Right renal pelvis (tissue), 4 donors: ENCODE data around the gene CASP12. TPM values are rescaled to one million over a fixed set of nuclear protein-coding genes. Genes with fewer than 3 reads are reported as not detected.

ENCODE experiments used
- DNase-seq, 4 donors: peaks; one replicate each; pipeline ENCODE4 v3.0.0-alpha.2; 2013; ENCODE audit warnings: low read depth in 4 of 4, low spot score in 3 of 4, missing footprints in 1 of 4
- polyA plus RNA-seq, 4 donors: library from polyadenylated mRNA; unstranded; fragments of 120-200 nt; gene quantifications; one replicate each; pipeline ENCODE4 v1.2.1, GENCODE V29; 2013; ENCODE audit not compliant: insufficient read length in 4 of 4

Gene CASP12
- polyA plus RNA-seq, 4 donors = 0.73 to 0.80 (median 0.73) TPM

- DNase-seq = no peak
Observed at GRCh38 chr11:104892723-104893511, 5.3 kb downstream of the CASP12 start.

GRCh38 chr11:104891135-104891534, 7.1 kb downstream of the CASP12 start:
- no peak for DNase-seq

- no peak for DNase-seq
Observed at GRCh38 chr11:104883342-104883741, 14.9 kb downstream of the CASP12 start.

GRCh38 chr11:104881117-104881794, 17.0 kb downstream of the CASP12 start:
- DNase-seq = no peak

- no peak for DNase-seq
Observed at GRCh38 chr11:104879514-104880190, 18.6 kb downstream of the CASP12 start.

- DNase-seq = no peak
Observed at GRCh38 chr11:104876861-104877431, 21.3 kb downstream of the CASP12 start.

GRCh38 chr11:104876324-104876723, 21.9 kb downstream of the CASP12 start:
- DNase-seq = no peak

- no peak for DNase-seq
Observed at GRCh38 chr11:104873252-104873651, 25.0 kb downstream of the CASP12 start.

- no peak for DNase-seq
Observed at GRCh38 chr11:104872393-104872792, 25.9 kb downstream of the CASP12 start.

GRCh38 chr11:104870910-104871309, 27.4 kb downstream of the CASP12 start:
- no peak for DNase-seq

GRCh38 chr11:104866815-104867214, 31.4 kb downstream of the CASP12 start:
- DNase-seq = no peak

- DNase-seq = peak; percentile 4 to 26 (median 17)
Observed at GRCh38 chr11:104858882-104859775, 39.1 kb downstream of the CASP12 start.

- no peak for DNase-seq
Observed at GRCh38 chr11:104856607-104857006, 41.7 kb downstream of the CASP12 start.

GRCh38 chr11:104855965-104856364, 42.3 kb downstream of the CASP12 start:
- DNase-seq = no peak

- DNase-seq = no peak
Observed at GRCh38 chr11:104853276-104853675, 45.0 kb downstream of the CASP12 start.

- no peak for DNase-seq
Observed at GRCh38 chr11:104852811-104853210, 45.4 kb downstream of the CASP12 start.

GRCh38 chr11:104846216-104846615, 52.0 kb downstream of the CASP12 start:
- DNase-seq = no peak

GRCh38 chr11:104844451-104844850, 53.8 kb downstream of the CASP12 start:
- no peak for DNase-seq

- DNase-seq = no peak
Observed at GRCh38 chr11:104843150-104843836, 55.0 kb downstream of the CASP12 start.
